Measurements from ENCODE around the gene IL1RAPL1. TPM values are rescaled to one million over a fixed set of nuclear protein-coding genes. Genes with fewer than 3 reads are reported as not detected.

Gene IL1RAPL1
- total RNA-seq, 1 donor from 2014 or later: 0.16 TPM

- H3K36me3 Mint-ChIP-seq (ENCODE audit: low read depth, unreplicated experiment): no peaks in the 10 kb centered on the region
- no peak overlapping the region for H3K4me3 ChIP-seq (ENCODE audit: insufficient read depth, low read depth, low read length)
- H3K9me3 Mint-ChIP-seq (ENCODE audit: unreplicated experiment): no peaks in the 10 kb centered on the region
- TF ChIP-seq CTCF (IDR thresholded peaks at IDR 0.05; ENCODE audit: insufficient read depth, low read depth, low read length) (no peak), EZH2 (IDR thresholded peaks at IDR 0.05; ENCODE audit: insufficient read depth, low read length) (no peak)
- H3K27ac ChIP-seq (ENCODE audit: low read depth, low read length): no peak overlapping the region
- FAIRE-seq (peak; percentile 82), DNase-seq (ENCODE audit: low read depth) (no peak)
- no peak overlapping the region for H3K27ac Mint-ChIP-seq (ENCODE audit: unreplicated experiment)
- H3K4me2 ChIP-seq (ENCODE audit: low read length): no peak overlapping the region
- H3K4me1 ChIP-seq (ENCODE audit: insufficient read depth, low read length): no peaks in the 10 kb centered on the region
- H3K36me3 ChIP-seq (ENCODE audit: insufficient read depth, low read length): no peaks in the 10 kb centered on the region
- no peak overlapping the region for H3K4me3 Mint-ChIP-seq (ENCODE audit: unreplicated experiment)
- no peak overlapping the region for H3K9ac ChIP-seq (ENCODE audit: low read length)
- no peaks in the 10 kb centered on the region for H3K27me3 ChIP-seq (ENCODE audit: insufficient read depth, low read length)
- no peak overlapping the region for H2AFZ ChIP-seq (ENCODE audit: low read depth, low read length)
- no peaks in the 10 kb centered on the region for H3K4me1 Mint-ChIP-seq (ENCODE audit: low read depth, unreplicated experiment)
- no peaks in the 10 kb centered on the region for H3K9me3 ChIP-seq (ENCODE audit: insufficient read depth, low read depth, low read length)
- no peaks in the 10 kb centered on the region for H3K79me2 ChIP-seq (ENCODE audit: insufficient read depth, low read length)
- no peaks in the 10 kb centered on the region for H4K20me1 ChIP-seq (ENCODE audit: insufficient read depth, low read length)
- no peaks in the 10 kb centered on the region for H3K27me3 Mint-ChIP-seq (ENCODE audit: low read depth, unreplicated experiment)
Measured at GRCh38 chrX:29636331-29636730, 1049.1 kb downstream of the IL1RAPL1 start.

GRCh38 chrX:29640106-29640505 is 1052.9 kb downstream of the IL1RAPL1 start:
- Histone ChIP-seq H3K36me3 (ENCODE audit: insufficient read depth, low read length) (no peaks in the 10 kb centered on the region), H3K27ac (ENCODE audit: low read depth, low read length) (no peak overlapping the region), H3K4me3 (ENCODE audit: insufficient read depth, low read depth, low read length) (no peak overlapping the region), H3K9ac (ENCODE audit: low read length) (no peak overlapping the region), H2AFZ (ENCODE audit: low read depth, low read length) (no peak overlapping the region), H3K27me3 (ENCODE audit: insufficient read depth, low read length) (no peaks in the 10 kb centered on the region), H3K9me3 (ENCODE audit: insufficient read depth, low read depth, low read length) (no peaks in the 10 kb centered on the region), H3K4me1 (ENCODE audit: insufficient read depth, low read length) (no peaks in the 10 kb centered on the region), H3K79me2 (ENCODE audit: insufficient read depth, low read length) (no peaks in the 10 kb centered on the region), H4K20me1 (ENCODE audit: insufficient read depth, low read length) (no peaks in the 10 kb centered on the region), H3K4me2 (ENCODE audit: low read length) (no peak overlapping the region)
- no peaks in the 10 kb centered on the region for H3K9me3 Mint-ChIP-seq (ENCODE audit: unreplicated experiment)
- no peak for TF ChIP-seq CTCF (IDR thresholded peaks at IDR 0.05; ENCODE audit: insufficient read depth, low read depth, low read length)
- TF ChIP-seq EZH2 (IDR thresholded peaks at IDR 0.05; ENCODE audit: insufficient read depth, low read length): no peak
- H3K27me3 Mint-ChIP-seq (ENCODE audit: low read depth, unreplicated experiment): no peaks in the 10 kb centered on the region
- FAIRE-seq (no peak), DNase-seq (ENCODE audit: low read depth) (peak; percentile 38)
- H3K4me1 Mint-ChIP-seq (ENCODE audit: low read depth, unreplicated experiment): no peaks in the 10 kb centered on the region
- H3K4me3 Mint-ChIP-seq (ENCODE audit: unreplicated experiment): no peak overlapping the region
- H3K27ac Mint-ChIP-seq (ENCODE audit: unreplicated experiment): no peak overlapping the region
- H3K36me3 Mint-ChIP-seq (ENCODE audit: low read depth, unreplicated experiment): no peaks in the 10 kb centered on the region

GRCh38 chrX:29641461-29641860 is 1054.2 kb downstream of the IL1RAPL1 start:
- Histone ChIP-seq H3K4me3 (ENCODE audit: insufficient read depth, low read depth, low read length) (no peak overlapping the region), H3K9ac (ENCODE audit: low read length) (no peak overlapping the region), H2AFZ (ENCODE audit: low read depth, low read length) (no peak overlapping the region), H3K4me2 (ENCODE audit: low read length) (no peak overlapping the region), H3K79me2 (ENCODE audit: insufficient read depth, low read length) (no peaks in the 10 kb centered on the region), H3K27me3 (ENCODE audit: insufficient read depth, low read length) (no peaks in the 10 kb centered on the region), H3K36me3 (ENCODE audit: insufficient read depth, low read length) (no peaks in the 10 kb centered on the region), H3K9me3 (ENCODE audit: insufficient read depth, low read depth, low read length) (no peaks in the 10 kb centered on the region), H4K20me1 (ENCODE audit: insufficient read depth, low read length) (no peaks in the 10 kb centered on the region), H3K4me1 (ENCODE audit: insufficient read depth, low read length) (no peaks in the 10 kb centered on the region), H3K27ac (ENCODE audit: low read depth, low read length) (no peak overlapping the region)
- Mint-ChIP-seq H3K4me1 (ENCODE audit: low read depth, unreplicated experiment) (no peaks in the 10 kb centered on the region), H3K27me3 (ENCODE audit: low read depth, unreplicated experiment) (no peaks in the 10 kb centered on the region), H3K27ac (ENCODE audit: unreplicated experiment) (no peak overlapping the region), H3K4me3 (ENCODE audit: unreplicated experiment) (no peak overlapping the region), H3K9me3 (ENCODE audit: unreplicated experiment) (no peaks in the 10 kb centered on the region), H3K36me3 (ENCODE audit: low read depth, unreplicated experiment) (no peaks in the 10 kb centered on the region)
- FAIRE-seq: no peak
- TF ChIP-seq CTCF (IDR thresholded peaks at IDR 0.05; ENCODE audit: insufficient read depth, low read depth, low read length) (no peak), EZH2 (IDR thresholded peaks at IDR 0.05; ENCODE audit: insufficient read depth, low read length) (no peak)
- no peak for DNase-seq (ENCODE audit: low read depth)
